Esophagus muscularis mucosa (tissue), 4 donors: ENCODE measurements around the gene TRAF5. TPM values are rescaled to one million over a fixed set of nuclear protein-coding genes. Genes with fewer than 3 reads are reported as not detected.
A peak's percentile ranks its signal among the peaks of the same experiment; 100 is the strongest.
"Not testable (repeated sequence)": the region's sequence is repeated elsewhere in the genome, so short reads cannot be mapped to it uniquely, and the experiment has no call there.

Source experiments
- DNase-seq: peaks from one replicate; pipeline ENCODE4 v3.0.0-alpha.2; 2017; ENCODE audit errors: extremely low spot score
- H3K27ac ChIP-seq, 4 donors: fragments of 200-600 bp; sonication (generic); replicated peaks in 1 of 4; 1 replicate in 3 of 4; 2 replicates in 1 of 4; pipeline ENCODE4 v1.5.1; 2016 to 2019; ENCODE audit warnings: mild to moderate bottlenecking in 1 of 4
- H3K27me3 ChIP-seq, 4 donors: fragments of 200-600 bp; sonication (generic); one replicate each; pipeline versions ENCODE4 v1.5.1 to v1.6.0; 2016 to 2019
- H3K36me3 ChIP-seq, 4 donors: fragments of 200-600 bp; sonication (generic); one replicate each; pipeline ENCODE4 v1.5.1; 2016 to 2019
- H3K4me1 ChIP-seq, 4 donors: fragments of 200-600 bp; sonication (generic); one replicate each; pipeline ENCODE4 v1.5.1; 2016 to 2019
- H3K4me3 ChIP-seq, 4 donors: fragments of 200-600 bp; sonication (generic); 1 replicate in 2 of 4; 2 replicates in 2 of 4; pipeline ENCODE4 v1.5.1; 2016 to 2019; ENCODE audit warnings: mild to moderate bottlenecking in 4 of 4, moderate library complexity in 1 of 4
- H3K9me3 ChIP-seq, 4 donors: fragments of 200-600 bp; sonication (generic); 1 replicate in 3 of 4; 2 replicates in 1 of 4; pipeline ENCODE4 v1.5.1; 2016 to 2019
- CTCF ChIP-seq, 3 experiments: fragments of 200-600 bp in 2 of 3; fragments of 450-650 bp in 1 of 3; sonication (generic) in 2 of 3; IDR thresholded peaks; one replicate each; pipeline ENCODE4 v1.5.1; 2017 to 2019; ENCODE audit warnings: antibody characterized with exemption in 3 of 3, mild to moderate bottlenecking in 2 of 3, moderate library complexity in 1 of 3
- EP300 ChIP-seq: sonication (generic); formaldehyde crosslinking; IDR thresholded peaks from one replicate; pipeline ENCODE4 v1.6.1; 2017; ENCODE audit warnings: antibody characterized with exemption
- POLR2A ChIP-seq: fragments of 450-650 bp; IDR thresholded peaks from one replicate; pipeline ENCODE4 v1.6.1; 2017; ENCODE audit warnings: antibody characterized with exemption, moderate library complexity, mild to moderate bottlenecking, low read depth
- POLR2AphosphoS5 ChIP-seq, 2 donors: sonication (generic); formaldehyde crosslinking; IDR thresholded peaks; one replicate each; pipeline ENCODE4 v1.6.1; 2017; ENCODE audit warnings: antibody characterized with exemption in 2 of 2
- WGBS: methylation state at CpG from one replicate; pipeline ENCODE4 v1.1.5; 2018; 5-methylcytosine and 5-hydroxymethylcytosine counted together
- intact Hi-C: fragments of 100-400 bp; cut with DNase I; formaldehyde crosslinking; loops from one replicate; pipeline ENCODE4 v1.15.1; 2023
- total RNA-seq, 4 donors: library from RNA; depleted of rRNA; stranded (reverse); fragments of >200 nt; gene quantifications; one replicate each; pipeline versions ENCODE4 v1.1.0 to v1.2.1, GENCODE V29; 2016

Gene TRAF5
- total RNA-seq, 4 donors from 2014 or later, result 14.9 to 29.7 (median 23.9) TPM

GRCh38 chr1:211319892-211320291, 6.7 kb upstream of the TRAF5 start:
- Histone ChIP-seq H3K9me3 (no peaks in the 10 kb centered on the region), H3K4me3 (no peak overlapping the region), H3K4me1 (no peaks in the 10 kb centered on the region), H3K27me3 (no peaks in the 10 kb centered on the region), H3K36me3 (peaks cover 11 to 29% (median 16%) of the 10 kb centered on the region in 4 donors), H3K27ac (no peak overlapping the region)
- no peak for DNase-seq
- intact Hi-C loops, result loop anchor here (5.0 to 10.0 kb wide), 2 partner anchors 152 to 335 kb away; no protein-coding TSS in a partner anchor
- no peak for TF ChIP-seq POLR2AphosphoS5 (IDR thresholded peaks at IDR 0.05)
- TF ChIP-seq CTCF (IDR thresholded peaks at IDR 0.05), result no peak
- TF ChIP-seq EP300, result no peak
- no peak for TF ChIP-seq POLR2A

- Histone ChIP-seq H3K27me3 (no peaks in the 10 kb centered on the region), H3K36me3 (peaks cover under 1 to 18% (median 8%) of the 10 kb centered on the region in 4 donors), H3K4me1 (peaks cover under 1 to 8% (median 4%) of the 10 kb centered on the region in 4 donors), H3K9me3 (no peaks in the 10 kb centered on the region), H3K4me3 (no peak overlapping the region), H3K27ac (no peak overlapping the region)
- DNase-seq, result no peak
- intact Hi-C loops, result loop anchor here (5.0 to 10.0 kb wide), 2 partner anchors 151 to 334 kb away; no protein-coding TSS in a partner anchor
- TF ChIP-seq POLR2AphosphoS5 (IDR thresholded peaks at IDR 0.05) (no peak), POLR2A (no peak), CTCF (IDR thresholded peaks at IDR 0.05) (no peak), EP300 (no peak)
- WGBS, result 90% methylated on average over 4 of the region's 4 CpGs
Measured at GRCh38 chr1:211320980-211321379, 5.7 kb upstream of the TRAF5 start.

GRCh38 chr1:211321646-211322045, 5.0 kb upstream of the TRAF5 start:
- peaks cover 0 to 12% (median 4%) of the 10 kb centered on the region in 4 donors for H3K36me3 ChIP-seq
- not testable (repeated sequence) for H3K9me3 ChIP-seq, H3K27ac ChIP-seq, H3K27me3 ChIP-seq, DNase-seq, H3K4me3 ChIP-seq
- WGBS, result 92% methylated on average over 7 of the region's 7 CpGs
- intact Hi-C loops, result loop anchor here (5.0 to 10.0 kb wide), 2 partner anchors 151 to 333 kb away; no protein-coding TSS in a partner anchor
- H3K4me1 ChIP-seq, result peaks cover 4 to 13% (median 9%) of the 10 kb centered on the region in 4 donors

DNA sequence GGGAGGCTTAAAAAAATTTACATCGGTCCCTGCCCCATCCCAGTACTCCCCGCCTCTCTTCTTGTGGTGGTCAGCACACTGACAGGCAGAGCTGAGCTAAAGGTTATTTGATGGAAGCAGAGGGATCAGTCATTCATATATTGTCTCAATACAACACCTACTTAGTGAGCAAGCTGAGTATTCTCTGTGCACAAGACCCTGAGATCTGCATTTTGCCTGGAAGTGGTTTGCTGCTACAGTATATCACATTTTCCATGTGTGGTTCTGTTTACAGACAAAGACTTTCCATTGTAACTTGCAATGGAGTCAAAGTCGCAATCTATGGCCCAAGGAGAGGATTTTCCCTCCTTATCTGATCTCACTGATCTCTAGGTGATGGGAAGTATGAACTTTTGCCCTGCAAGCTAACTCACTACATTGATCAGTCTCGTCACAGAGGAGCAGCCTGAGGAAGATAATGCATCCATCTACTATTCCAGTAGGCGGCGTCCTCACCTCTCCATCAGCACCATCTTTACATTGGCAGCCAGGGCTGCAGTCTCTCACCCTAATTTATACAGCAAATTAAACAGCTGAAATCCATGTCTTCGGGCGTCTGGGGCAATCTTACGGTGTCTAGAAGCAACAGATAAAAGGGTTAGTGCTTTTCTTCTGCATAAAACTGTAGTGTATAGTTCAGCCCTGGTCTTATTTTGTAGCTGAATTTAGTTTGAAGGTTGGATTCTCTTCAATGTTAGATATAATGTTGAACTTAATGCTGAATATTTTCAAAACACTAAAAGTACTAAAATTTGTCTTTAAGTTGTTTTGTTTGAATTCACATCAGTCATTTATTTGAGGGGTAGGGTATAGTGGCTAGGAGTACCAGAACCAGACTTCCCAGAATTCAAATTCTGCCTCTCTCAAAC, 3.2 kb upstream of the TRAF5 start:
- H3K9me3 ChIP-seq, result no peaks in the 10 kb centered on the region
- H3K27ac ChIP-seq, result no peak overlapping the region
- WGBS, result 26% methylated on average over 9 of the region's 9 CpGs
- no peak overlapping the region for H3K4me3 ChIP-seq
- intact Hi-C loops, result loop anchor here (5.0 to 10.0 kb wide), 2 partner anchors 149 to 331 kb away; no protein-coding TSS in a partner anchor
- peaks cover 12 to 23% (median 19%) of the 10 kb centered on the region in 4 donors for H3K4me1 ChIP-seq
- no peaks in the 10 kb centered on the region for H3K36me3 ChIP-seq
- H3K27me3 ChIP-seq, result no peaks in the 10 kb centered on the region
- TF ChIP-seq POLR2A (no peak), POLR2AphosphoS5 (IDR thresholded peaks at IDR 0.05) (no peak), EP300 (no peak), CTCF (IDR thresholded peaks at IDR 0.05) (peak; percentile 68 to 84 (median 74))
- no peak for DNase-seq
